Measurements from ENCODE around the gene STK39. TPM values are rescaled to one million over a fixed set of nuclear protein-coding genes. Genes with fewer than 3 reads are reported as not detected.
A peak's percentile ranks its signal among the peaks of the same experiment; 100 is the strongest.

Gene STK39
- total and polyA plus RNA-seq, 9 of the 15 experiments (the other 6 are each of a cell fraction or from before 2014, with no cell fraction given): 0.19 to 0.76 (median 0.51) TPM

DNA sequence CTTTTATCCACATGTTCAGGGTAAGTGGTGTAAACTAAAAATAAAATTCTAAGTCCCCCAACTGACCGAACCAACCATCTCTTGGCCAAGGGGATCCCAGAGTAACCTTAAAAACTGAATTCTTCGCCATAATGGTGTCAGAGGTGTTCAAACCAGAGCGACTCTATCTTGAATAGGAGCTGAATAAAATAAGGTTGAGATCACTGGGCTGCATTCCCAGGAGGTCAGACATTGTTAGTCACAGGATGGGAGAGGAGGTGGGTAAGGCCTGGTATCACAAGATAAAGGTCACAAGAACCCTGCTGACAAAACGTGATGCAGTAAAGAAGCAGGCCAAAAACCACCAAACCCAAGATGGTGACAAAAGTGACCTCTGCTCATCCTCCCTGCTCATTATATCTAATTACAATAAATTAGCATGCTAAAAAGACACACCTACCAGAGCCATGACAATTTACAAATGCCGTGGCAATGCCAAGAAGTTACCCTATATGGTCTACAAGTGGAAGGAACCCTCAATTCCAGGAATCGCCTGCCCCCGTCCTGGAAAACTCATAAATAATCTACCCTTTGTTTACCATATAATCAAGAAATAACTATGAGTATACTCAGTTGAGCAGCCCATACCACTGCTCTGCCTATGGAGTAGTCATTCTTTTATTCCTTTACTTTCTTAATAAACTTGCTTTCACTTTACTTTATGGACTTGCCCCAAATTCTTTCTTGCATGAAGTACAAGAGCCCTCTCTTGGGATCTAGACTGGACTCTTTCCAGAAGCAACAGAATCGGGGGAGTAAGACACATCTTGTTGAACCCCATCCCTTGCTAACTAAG lies 302.4 kb downstream of the STK39 start (continued):
- TF ChIP-seq, protein P1, sequence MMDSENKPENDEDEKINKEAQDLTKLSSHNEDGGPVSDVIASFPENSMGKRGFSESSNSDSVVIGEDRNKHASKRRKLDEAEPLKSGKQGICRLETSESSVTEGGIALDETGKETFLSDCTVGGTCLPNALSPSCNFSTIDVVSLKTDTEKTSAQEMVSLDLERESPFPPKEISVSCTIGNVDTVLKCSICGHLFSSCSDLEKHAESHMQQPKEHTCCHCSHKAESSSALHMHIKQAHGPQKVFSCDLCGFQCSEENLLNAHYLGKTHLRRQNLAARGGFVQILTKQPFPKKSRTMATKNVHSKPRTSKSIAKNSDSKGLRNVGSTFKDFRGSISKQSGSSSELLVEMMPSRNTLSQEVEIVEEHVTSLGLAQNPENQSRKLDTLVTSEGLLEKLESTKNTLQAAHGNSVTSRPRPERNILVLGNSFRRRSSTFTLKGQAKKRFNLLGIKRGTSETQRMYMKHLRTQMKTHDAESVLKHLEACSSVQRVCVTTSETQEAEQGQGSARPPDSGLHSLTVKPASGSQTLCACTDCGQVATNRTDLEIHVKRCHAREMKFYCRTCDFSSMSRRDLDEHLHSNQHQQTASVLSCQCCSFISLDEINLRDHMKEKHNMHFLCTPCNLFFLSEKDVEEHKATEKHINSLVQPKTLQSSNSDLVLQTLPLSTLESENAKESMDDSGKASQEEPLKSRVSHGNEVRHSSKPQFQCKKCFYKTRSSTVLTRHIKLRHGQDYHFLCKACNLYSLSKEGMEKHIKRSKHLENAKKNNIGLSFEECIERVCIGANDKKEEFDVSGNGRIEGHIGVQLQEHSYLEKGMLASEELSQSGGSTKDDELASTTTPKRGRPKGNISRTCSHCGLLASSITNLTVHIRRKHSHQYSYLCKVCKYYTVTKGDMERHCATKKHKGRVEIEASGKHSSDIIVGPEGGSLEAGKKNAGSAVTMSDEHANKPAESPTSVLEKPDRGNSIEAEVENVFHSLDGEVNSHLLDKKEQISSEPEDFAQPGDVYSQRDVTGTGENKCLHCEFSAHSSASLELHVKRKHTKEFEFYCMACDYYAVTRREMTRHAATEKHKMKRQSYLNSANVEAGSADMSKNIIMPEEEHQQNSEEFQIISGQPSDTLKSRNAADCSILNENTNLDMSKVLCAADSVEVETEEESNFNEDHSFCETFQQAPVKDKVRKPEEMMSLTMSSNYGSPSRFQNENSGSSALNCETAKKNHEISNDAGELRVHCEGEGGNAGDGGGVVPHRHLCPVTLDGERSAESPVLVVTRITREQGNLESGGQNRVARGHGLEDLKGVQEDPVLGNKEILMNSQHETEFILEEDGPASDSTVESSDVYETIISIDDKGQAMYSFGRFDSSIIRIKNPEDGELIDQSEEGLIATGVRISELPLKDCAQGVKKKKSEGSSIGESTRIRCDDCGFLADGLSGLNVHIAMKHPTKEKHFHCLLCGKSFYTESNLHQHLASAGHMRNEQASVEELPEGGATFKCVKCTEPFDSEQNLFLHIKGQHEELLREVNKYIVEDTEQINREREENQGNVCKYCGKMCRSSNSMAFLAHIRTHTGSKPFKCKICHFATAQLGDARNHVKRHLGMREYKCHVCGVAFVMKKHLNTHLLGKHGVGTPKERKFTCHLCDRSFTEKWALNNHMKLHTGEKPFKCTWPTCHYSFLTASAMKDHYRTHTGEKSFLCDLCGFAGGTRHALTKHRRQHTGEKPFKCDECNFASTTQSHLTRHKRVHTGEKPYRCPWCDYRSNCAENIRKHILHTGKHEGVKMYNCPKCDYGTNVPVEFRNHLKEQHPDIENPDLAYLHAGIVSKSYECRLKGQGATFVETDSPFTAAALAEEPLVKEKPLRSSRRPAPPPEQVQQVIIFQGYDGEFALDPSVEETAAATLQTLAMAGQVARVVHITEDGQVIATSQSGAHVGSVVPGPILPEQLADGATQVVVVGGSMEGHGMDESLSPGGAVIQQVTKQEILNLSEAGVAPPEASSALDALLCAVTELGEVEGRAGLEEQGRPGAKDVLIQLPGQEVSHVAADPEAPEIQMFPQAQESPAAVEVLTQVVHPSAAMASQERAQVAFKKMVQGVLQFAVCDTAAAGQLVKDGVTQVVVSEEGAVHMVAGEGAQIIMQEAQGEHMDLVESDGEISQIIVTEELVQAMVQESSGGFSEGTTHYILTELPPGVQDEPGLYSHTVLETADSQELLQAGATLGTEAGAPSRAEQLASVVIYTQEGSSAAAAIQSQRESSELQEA (IDR thresholded peaks at IDR 0.05; ENCODE audit: low read depth): no peak
- TF ChIP-seq CREM (IDR thresholded peaks at IDR 0.05; ENCODE audit: low read depth): peak; percentile 85
- TF ChIP-seq BCOR (IDR thresholded peaks at IDR 0.05): no peak
- no peak for TF ChIP-seq EP400 (IDR thresholded peaks at IDR 0.05)
- peak; percentile 93 for TF ChIP-seq GTF2E2 (tag; IDR thresholded peaks at IDR 0.05)
- TF ChIP-seq TAF7 (tag; IDR thresholded peaks at IDR 0.05): peak; percentile 48
- TF ChIP-seq, protein P2, sequence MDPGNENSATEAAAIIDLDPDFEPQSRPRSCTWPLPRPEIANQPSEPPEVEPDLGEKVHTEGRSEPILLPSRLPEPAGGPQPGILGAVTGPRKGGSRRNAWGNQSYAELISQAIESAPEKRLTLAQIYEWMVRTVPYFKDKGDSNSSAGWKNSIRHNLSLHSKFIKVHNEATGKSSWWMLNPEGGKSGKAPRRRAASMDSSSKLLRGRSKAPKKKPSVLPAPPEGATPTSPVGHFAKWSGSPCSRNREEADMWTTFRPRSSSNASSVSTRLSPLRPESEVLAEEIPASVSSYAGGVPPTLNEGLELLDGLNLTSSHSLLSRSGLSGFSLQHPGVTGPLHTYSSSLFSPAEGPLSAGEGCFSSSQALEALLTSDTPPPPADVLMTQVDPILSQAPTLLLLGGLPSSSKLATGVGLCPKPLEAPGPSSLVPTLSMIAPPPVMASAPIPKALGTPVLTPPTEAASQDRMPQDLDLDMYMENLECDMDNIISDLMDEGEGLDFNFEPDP (CRISPR knock-in tag; IDR thresholded peaks at IDR 0.05): no peak
- no peak for TF ChIP-seq CREBBP (IDR thresholded peaks at IDR 0.05; ENCODE audit: low read depth, low read length)
- TF ChIP-seq ZNF695 (CRISPR knock-in tag; IDR thresholded peaks at IDR 0.05): no peak
- no peak for TF ChIP-seq KHSRP (IDR thresholded peaks at IDR 0.05)
- TF ChIP-seq MTA1 (IDR thresholded peaks at IDR 0.05; ENCODE audit: borderline replicate concordance): no peak
- TF ChIP-seq SP2 (IDR thresholded peaks at IDR 0.05; ENCODE audit: extremely low read depth, low read depth, low read length, poor library complexity, severe bottlenecking): no peak
- TF ChIP-seq, protein P3, sequence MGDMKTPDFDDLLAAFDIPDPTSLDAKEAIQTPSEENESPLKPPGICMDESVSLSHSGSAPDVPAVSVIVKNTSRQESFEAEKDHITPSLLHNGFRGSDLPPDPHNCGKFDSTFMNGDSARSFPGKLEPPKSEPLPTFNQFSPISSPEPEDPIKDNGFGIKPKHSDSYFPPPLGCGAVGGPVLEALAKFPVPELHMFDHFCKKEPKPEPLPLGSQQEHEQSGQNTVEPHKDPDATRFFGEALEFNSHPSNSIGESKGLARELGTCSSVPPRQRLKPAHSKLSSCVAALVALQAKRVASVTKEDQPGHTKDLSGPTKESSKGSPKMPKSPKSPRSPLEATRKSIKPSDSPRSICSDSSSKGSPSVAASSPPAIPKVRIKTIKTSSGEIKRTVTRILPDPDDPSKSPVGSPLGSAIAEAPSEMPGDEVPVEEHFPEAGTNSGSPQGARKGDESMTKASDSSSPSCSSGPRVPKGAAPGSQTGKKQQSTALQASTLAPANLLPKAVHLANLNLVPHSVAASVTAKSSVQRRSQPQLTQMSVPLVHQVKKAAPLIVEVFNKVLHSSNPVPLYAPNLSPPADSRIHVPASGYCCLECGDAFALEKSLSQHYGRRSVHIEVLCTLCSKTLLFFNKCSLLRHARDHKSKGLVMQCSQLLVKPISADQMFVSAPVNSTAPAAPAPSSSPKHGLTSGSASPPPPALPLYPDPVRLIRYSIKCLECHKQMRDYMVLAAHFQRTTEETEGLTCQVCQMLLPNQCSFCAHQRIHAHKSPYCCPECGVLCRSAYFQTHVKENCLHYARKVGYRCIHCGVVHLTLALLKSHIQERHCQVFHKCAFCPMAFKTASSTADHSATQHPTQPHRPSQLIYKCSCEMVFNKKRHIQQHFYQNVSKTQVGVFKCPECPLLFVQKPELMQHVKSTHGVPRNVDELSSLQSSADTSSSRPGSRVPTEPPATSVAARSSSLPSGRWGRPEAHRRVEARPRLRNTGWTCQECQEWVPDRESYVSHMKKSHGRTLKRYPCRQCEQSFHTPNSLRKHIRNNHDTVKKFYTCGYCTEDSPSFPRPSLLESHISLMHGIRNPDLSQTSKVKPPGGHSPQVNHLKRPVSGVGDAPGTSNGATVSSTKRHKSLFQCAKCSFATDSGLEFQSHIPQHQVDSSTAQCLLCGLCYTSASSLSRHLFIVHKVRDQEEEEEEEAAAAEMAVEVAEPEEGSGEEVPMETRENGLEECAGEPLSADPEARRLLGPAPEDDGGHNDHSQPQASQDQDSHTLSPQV (IDR thresholded peaks at IDR 0.05): peak; percentile 97
- 0 out of 2 replicates have a peak, but pooled peaks have one; percentile 19 for TF ChIP-seq KAT8 (IDR thresholded peaks at IDR 0.05; ENCODE audit: low read depth)
- TF ChIP-seq TEAD1 (CRISPR knock-in tag; IDR thresholded peaks at IDR 0.05): peak; percentile 70 to 89; a peak in 3 of 4 replicates

Data from K562 (cell line).